ENCODE data around the gene LDLRAD4. TPM values are rescaled to one million over a fixed set of nuclear protein-coding genes. Genes with fewer than 3 reads are reported as not detected.

LDLRAD4 gene
- total RNA-seq, 1 donor from 2014 or later = 20.4 TPM

DNA sequence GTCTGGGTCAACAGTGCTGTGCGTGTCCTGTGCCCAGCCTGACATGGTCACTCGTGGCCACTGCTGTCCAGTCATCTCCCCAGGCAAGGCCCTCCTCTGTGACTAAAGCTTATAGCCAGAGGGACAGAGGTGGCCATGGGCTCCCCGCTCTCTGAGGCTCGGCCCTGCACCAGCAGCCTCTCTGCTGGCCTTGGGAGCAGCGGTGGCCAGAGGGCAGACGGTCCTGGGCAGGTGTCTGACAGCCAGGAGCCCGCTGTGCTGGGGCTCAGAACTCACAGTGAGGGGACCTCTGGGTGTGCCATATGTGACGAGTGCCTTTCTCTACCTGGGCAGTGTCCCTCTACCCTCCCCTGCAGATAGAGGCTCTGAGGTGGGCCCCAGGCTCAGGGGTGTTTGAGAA is 409.1 kb downstream of the LDLRAD4 start:
- TF ChIP-seq, protein P1, sequence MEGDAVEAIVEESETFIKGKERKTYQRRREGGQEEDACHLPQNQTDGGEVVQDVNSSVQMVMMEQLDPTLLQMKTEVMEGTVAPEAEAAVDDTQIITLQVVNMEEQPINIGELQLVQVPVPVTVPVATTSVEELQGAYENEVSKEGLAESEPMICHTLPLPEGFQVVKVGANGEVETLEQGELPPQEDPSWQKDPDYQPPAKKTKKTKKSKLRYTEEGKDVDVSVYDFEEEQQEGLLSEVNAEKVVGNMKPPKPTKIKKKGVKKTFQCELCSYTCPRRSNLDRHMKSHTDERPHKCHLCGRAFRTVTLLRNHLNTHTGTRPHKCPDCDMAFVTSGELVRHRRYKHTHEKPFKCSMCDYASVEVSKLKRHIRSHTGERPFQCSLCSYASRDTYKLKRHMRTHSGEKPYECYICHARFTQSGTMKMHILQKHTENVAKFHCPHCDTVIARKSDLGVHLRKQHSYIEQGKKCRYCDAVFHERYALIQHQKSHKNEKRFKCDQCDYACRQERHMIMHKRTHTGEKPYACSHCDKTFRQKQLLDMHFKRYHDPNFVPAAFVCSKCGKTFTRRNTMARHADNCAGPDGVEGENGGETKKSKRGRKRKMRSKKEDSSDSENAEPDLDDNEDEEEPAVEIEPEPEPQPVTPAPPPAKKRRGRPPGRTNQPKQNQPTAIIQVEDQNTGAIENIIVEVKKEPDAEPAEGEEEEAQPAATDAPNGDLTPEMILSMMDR (IDR thresholded peaks at IDR 0.05) = no peak
- H3K27ac Mint-ChIP-seq (ENCODE audit: unreplicated experiment) = no peak overlapping the region
- H3K4me3 Mint-ChIP-seq (ENCODE audit: unreplicated experiment) = no peak overlapping the region
- DNase-seq (ENCODE audit: extremely low spot score, unreplicated experiment) = no peak
- H3K9me3 Mint-ChIP-seq (ENCODE audit: unreplicated experiment) = no peaks in the 10 kb centered on the region
- H3K36me3 Mint-ChIP-seq (ENCODE audit: unreplicated experiment) = no peaks in the 10 kb centered on the region
- peaks cover 24% of the 10 kb centered on the region for H3K27me3 Mint-ChIP-seq (ENCODE audit: unreplicated experiment)
- H3K4me1 Mint-ChIP-seq (ENCODE audit: unreplicated experiment) = peaks cover 1% of the 10 kb centered on the region

DNA sequence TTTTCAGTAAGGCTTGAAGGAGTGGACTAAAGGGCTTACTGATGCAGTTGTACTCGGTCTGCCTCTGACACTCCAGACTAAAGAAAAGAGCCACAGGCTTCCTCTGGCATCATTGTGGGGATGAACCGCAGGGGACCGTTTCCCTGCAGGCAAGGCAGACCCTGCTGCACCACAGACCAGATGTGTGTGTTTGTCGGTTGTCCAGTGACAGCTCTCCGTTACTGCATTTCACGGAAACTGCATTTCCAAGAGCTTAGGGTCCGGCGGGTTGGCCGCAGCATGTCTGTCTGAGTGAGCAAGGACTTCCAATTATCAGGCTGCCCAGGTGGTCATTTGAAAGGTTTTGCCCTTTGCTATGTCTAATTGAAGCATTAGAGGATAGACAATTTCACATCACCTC is 409.7 kb downstream of the LDLRAD4 start:
- peaks cover 24% of the 10 kb centered on the region for H3K27me3 Mint-ChIP-seq (ENCODE audit: unreplicated experiment)
- peaks cover 1% of the 10 kb centered on the region for H3K4me1 Mint-ChIP-seq (ENCODE audit: unreplicated experiment)
- DNase-seq (ENCODE audit: extremely low spot score, unreplicated experiment) = no peak
- no peak overlapping the region for H3K4me3 Mint-ChIP-seq (ENCODE audit: unreplicated experiment)
- H3K36me3 Mint-ChIP-seq (ENCODE audit: unreplicated experiment) = no peaks in the 10 kb centered on the region
- TF ChIP-seq, protein P1 (IDR thresholded peaks at IDR 0.05) = no peak
- H3K9me3 Mint-ChIP-seq (ENCODE audit: unreplicated experiment) = no peaks in the 10 kb centered on the region
- H3K27ac Mint-ChIP-seq (ENCODE audit: unreplicated experiment) = no peak overlapping the region

DNA sequence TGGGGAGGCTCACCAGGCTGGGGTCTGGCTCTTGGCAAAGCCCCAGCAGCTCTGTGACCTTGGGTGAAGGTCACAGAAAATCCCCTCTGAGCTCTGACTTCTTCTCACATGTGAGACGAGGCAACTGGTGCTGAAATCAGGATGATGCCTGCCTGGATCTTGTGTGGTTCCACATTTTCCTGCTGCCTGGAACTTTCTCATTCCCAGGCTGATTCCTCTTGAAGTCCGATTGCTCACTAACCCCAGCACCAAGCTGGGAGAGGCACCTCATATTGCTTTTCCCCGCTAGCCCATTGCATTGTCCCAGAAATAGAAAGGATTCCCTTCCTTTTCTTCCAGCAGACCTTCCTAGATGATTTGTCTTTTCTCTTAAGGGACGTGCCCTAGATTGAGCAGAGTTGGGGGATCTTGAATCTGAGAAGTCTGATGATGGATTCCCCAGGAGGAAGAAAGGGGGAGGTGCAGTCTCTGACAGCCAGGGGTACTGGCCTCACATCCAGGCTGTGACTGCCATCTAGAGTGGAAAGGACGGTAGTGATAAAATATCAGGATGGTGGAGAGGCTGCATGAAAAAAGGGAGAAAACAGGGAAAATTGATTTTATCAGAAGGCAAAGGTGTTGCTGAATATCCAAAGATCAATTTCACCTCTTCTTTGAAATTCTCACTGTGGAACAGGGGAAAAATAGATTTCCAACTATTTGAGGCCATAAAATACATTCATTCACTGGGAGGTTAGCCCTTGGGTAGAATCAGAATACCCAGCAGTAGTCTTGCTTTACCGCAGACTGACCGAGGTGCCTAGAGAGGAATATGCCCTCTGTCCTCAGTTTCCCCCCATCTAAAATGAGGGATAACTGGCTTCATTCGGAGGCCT is 411.5 kb downstream of the LDLRAD4 start:
- Mint-ChIP-seq H3K4me3 (ENCODE audit: unreplicated experiment) (no peak overlapping the region), H3K4me1 (ENCODE audit: unreplicated experiment) (peaks cover 1% of the 10 kb centered on the region), H3K27me3 (ENCODE audit: unreplicated experiment) (peaks cover 25% of the 10 kb centered on the region), H3K9me3 (ENCODE audit: unreplicated experiment) (no peaks in the 10 kb centered on the region), H3K27ac (ENCODE audit: unreplicated experiment) (no peak overlapping the region), H3K36me3 (ENCODE audit: unreplicated experiment) (no peaks in the 10 kb centered on the region)
- TF ChIP-seq, protein P1 (IDR thresholded peaks at IDR 0.05) = peak; percentile 79
- no peak for DNase-seq (ENCODE audit: extremely low spot score, unreplicated experiment)

GRCh38 chr18:13630716-13631268 is 412.2 kb downstream of the LDLRAD4 start:
- no peak for DNase-seq (ENCODE audit: extremely low spot score, unreplicated experiment)
- Mint-ChIP-seq H3K27ac (ENCODE audit: unreplicated experiment) (no peak overlapping the region), H3K27me3 (ENCODE audit: unreplicated experiment) (peaks cover 31% of the 10 kb centered on the region), H3K9me3 (ENCODE audit: unreplicated experiment) (no peaks in the 10 kb centered on the region), H3K4me3 (ENCODE audit: unreplicated experiment) (no peak overlapping the region), H3K36me3 (ENCODE audit: unreplicated experiment) (no peaks in the 10 kb centered on the region), H3K4me1 (ENCODE audit: unreplicated experiment) (peaks cover 1% of the 10 kb centered on the region)
- TF ChIP-seq, protein P1 (IDR thresholded peaks at IDR 0.05) = no peak

DNA sequence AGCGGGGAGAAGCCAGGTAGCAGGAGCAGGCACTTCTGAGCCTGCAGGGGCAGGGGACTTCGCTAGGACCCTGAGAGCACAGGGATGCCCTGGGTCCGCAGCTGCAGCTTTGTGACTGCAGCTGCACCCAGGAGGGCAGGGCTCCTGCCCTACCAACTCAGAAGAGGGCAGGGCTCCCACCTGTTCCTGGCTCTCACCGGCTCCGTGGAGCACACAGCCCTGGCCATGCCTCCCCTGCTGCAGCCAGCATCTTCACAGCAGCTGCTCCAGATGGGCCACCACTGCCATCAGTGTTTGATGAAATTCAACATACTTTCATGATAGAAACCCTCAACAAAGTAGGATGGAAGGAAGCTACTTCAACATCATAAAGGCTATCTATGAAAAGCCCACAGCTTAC is 415.1 kb downstream of the LDLRAD4 start:
- H3K4me1 Mint-ChIP-seq (ENCODE audit: unreplicated experiment) = peaks cover 1% of the 10 kb centered on the region
- H3K27me3 Mint-ChIP-seq (ENCODE audit: unreplicated experiment) = peaks cover 13% of the 10 kb centered on the region
- H3K27ac Mint-ChIP-seq (ENCODE audit: unreplicated experiment) = no peak overlapping the region
- no peaks in the 10 kb centered on the region for H3K36me3 Mint-ChIP-seq (ENCODE audit: unreplicated experiment)
- H3K9me3 Mint-ChIP-seq (ENCODE audit: unreplicated experiment) = no peaks in the 10 kb centered on the region
- TF ChIP-seq, protein P1 (IDR thresholded peaks at IDR 0.05) = no peak
- no peak for DNase-seq (ENCODE audit: extremely low spot score, unreplicated experiment)
- H3K4me3 Mint-ChIP-seq (ENCODE audit: unreplicated experiment) = no peak overlapping the region
